Effector memory CD8-positive, alpha-beta T cell (primary cell): Measurements from ENCODE around the gene NOTCH1.

Experiments
- ATAC-seq: fragments of 150-1000 bp; cut with Tn5 transposase; replicated peaks from 2 replicates; pipeline ENCODE4 v1.10.0; 2021; ENCODE audit warnings: mild to moderate bottlenecking, moderate library complexity
- DNase-seq, 3 experiments: peaks; one replicate each; pipeline ENCODE4 v3.0.0; 2021
- H3K27ac Mint-ChIP-seq, 2 donors: one replicate each; pipeline ENCODE4 v1.8.0; 2022; ENCODE audit warnings: mild to moderate bottlenecking in 2 of 2, mixed read lengths in 2 of 2, moderate library complexity in 2 of 2
- H3K27me3 Mint-ChIP-seq, 2 donors: one replicate each; pipeline ENCODE4 v1.8.0; 2022; ENCODE audit warnings: mixed read lengths in 2 of 2
- H3K36me3 Mint-ChIP-seq: one replicate; pipeline ENCODE4 v1.8.0; 2022; ENCODE audit warnings: mild to moderate bottlenecking, moderate library complexity, mixed read lengths; ENCODE audit not compliant: insufficient read depth
- H3K4me1 Mint-ChIP-seq, 2 donors: one replicate each; pipeline ENCODE4 v1.8.0; 2022; ENCODE audit warnings: low read depth in 2 of 2, mixed read lengths in 2 of 2
- H3K4me3 Mint-ChIP-seq, 2 donors: one replicate each; pipeline ENCODE4 v1.8.0; 2022; ENCODE audit warnings: mild to moderate bottlenecking in 2 of 2, mixed read lengths in 2 of 2, moderate library complexity in 2 of 2
- H3K9me3 Mint-ChIP-seq, 2 donors: one replicate each; pipeline ENCODE4 v1.8.0; 2022; ENCODE audit warnings: mixed read lengths in 2 of 2

Gene NOTCH1

DNA sequence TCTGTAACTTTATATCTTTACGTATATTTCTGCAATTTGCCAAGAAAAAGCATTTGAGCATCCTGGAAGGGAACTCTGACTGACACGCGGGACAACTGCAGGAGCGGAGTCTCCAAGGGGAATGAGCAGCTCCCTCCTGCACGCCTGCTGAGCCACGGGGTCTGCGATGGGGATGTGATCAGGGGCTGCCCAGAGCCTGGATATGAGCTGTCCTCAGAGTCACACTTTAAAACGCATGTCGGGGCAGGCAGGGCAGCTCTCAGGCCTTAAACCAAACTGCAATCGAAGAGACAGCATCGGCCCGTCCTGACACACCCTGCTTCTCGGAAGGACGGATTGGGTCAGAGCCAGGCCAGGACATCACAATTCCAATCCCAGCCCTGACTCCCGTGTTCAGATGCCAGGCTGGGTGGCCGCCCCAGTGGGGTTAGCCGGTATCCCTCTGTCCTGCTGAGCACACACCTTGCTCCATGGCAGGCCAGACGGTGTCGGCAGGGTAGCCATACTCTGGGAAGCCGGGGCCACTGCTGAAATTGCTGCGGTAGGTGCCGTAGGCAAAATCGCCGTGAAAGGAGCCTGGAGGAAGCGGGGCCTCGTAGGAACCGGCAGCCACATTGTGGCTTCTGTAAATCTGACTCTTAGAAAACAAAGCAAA, 80.2 kb downstream of the NOTCH1 start:
- DNase-seq (no peak), ATAC-seq (no peak)
- Mint-ChIP-seq H3K9me3 (no peaks in the 10 kb centered on the region), H3K27ac (no peak overlapping the region), H3K4me3 (no peak overlapping the region), H3K36me3 (peaks cover 83% of the 10 kb centered on the region), H3K4me1 (peaks cover 2 to 4% of the 10 kb centered on the region in 2 donors), H3K27me3 (no peaks in the 10 kb centered on the region)

- Mint-ChIP-seq H3K36me3 (peaks cover 87% of the 10 kb centered on the region), H3K4me1 (peaks cover 1 to 4% of the 10 kb centered on the region in 2 donors), H3K9me3 (no peaks in the 10 kb centered on the region), H3K4me3 (no peak overlapping the region), H3K27me3 (no peaks in the 10 kb centered on the region), H3K27ac (no peak overlapping the region)
- no peak for DNase-seq
- ATAC-seq, result no peak
These were observed 81.6 kb downstream of the NOTCH1 start for GRCh38 chr9:136464241-136464640.

DNA sequence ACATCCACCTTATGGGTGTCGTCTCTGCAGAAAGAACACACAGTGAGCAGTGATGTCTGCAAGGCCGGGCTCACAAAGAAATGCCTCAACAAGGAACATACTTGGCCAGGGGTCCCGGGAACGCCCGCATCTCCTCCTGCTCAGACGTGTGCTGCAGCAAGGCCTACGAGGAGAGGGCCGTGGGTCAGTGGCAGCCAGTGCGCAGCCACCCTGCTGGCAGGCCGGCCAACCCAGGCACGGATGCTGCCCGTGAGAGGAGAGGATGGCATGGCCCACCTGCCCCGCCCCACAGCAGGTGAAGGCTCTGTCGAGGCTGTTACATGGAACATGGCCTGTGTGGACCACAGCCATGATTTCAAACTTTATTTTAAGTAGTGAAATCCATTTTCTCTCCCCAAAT, 82.3 kb downstream of the NOTCH1 start:
- Mint-ChIP-seq H3K4me3 (no peak overlapping the region), H3K4me1 (peaks cover 1 to 4% of the 10 kb centered on the region in 2 donors), H3K36me3 (peaks cover 90% of the 10 kb centered on the region), H3K27ac (no peak overlapping the region), H3K9me3 (no peaks in the 10 kb centered on the region), H3K27me3 (no peaks in the 10 kb centered on the region)
- no peak for DNase-seq
- no peak for ATAC-seq

GRCh38 chr9:136462664-136463063, 83.2 kb downstream of the NOTCH1 start:
- H3K27me3 Mint-ChIP-seq, result no peaks in the 10 kb centered on the region
- peaks cover 95% of the 10 kb centered on the region for H3K36me3 Mint-ChIP-seq

GRCh38 chr9:136460772-136461325, 85.0 kb downstream of the NOTCH1 start:
- H3K9me3 Mint-ChIP-seq, result no peaks in the 10 kb centered on the region
- H3K27ac Mint-ChIP-seq, result no peak overlapping the region
- no peaks in the 10 kb centered on the region for H3K27me3 Mint-ChIP-seq
- ATAC-seq, result no peak
- H3K36me3 Mint-ChIP-seq, result peaks cover 95% of the 10 kb centered on the region
- no peak for DNase-seq
- no peak overlapping the region for H3K4me3 Mint-ChIP-seq
- peaks cover 1 to 4% of the 10 kb centered on the region in 2 donors for H3K4me1 Mint-ChIP-seq

More at GRCh38 chr9:136462664-136463063, 83.2 kb downstream of the NOTCH1 start:
- DNase-seq (no peak), ATAC-seq (no peak)
- H3K9me3 Mint-ChIP-seq, result no peaks in the 10 kb centered on the region
- no peak overlapping the region for H3K4me3 Mint-ChIP-seq
- H3K4me1 Mint-ChIP-seq, result peaks cover 1 to 4% of the 10 kb centered on the region in 2 donors
- no peak overlapping the region for H3K27ac Mint-ChIP-seq

DNA sequence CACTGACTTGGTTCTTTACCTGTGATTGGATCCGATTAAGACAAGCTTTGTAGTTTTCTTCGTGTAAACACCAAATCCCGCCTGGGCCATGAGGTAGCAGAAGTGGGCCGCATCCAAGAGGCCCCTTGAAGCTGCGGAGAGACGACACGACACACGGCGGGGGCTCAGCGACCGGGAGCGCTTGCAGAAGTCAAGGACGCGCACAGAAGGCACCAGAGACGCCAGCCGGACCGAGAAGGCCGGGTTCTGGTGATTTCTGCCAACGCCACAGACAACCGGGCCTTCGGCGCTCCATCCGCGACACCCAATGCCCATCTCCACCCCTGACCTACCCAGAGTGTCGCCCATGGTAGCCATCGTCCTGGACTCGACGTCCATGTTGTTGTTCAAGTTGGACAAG, 86.4 kb downstream of the NOTCH1 start:
- peaks cover 94% of the 10 kb centered on the region for H3K36me3 Mint-ChIP-seq
- no peaks in the 10 kb centered on the region for H3K27me3 Mint-ChIP-seq
- no peak overlapping the region for H3K27ac Mint-ChIP-seq

DNA sequence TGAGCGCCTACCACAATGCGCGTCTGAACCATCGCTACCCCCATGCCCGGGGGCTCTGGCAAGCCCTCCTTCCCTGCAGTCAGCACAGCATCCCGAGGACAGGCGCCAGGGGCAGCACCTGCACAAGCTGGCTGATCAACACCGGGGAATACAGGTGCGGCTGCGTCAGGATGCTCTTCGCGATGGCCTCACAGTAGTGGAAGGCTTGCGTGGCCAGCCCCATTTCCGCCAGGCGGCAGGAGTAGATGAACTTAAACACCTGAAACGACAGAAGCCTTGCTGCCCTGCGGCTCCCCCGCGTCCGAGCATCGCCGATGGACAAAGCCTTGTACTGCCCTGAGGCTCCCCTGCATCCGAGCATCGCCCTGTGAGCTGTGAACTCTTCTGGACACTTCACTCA, 88.5 kb downstream of the NOTCH1 start:
- no peak overlapping the region for H3K4me3 Mint-ChIP-seq
- H3K36me3 Mint-ChIP-seq, result peaks cover 95% of the 10 kb centered on the region
- no peaks in the 10 kb centered on the region for H3K9me3 Mint-ChIP-seq
- DNase-seq (no peak), ATAC-seq (no peak)
- no peak overlapping the region for H3K27ac Mint-ChIP-seq
- H3K4me1 Mint-ChIP-seq, result no peaks in the 10 kb centered on the region
- H3K27me3 Mint-ChIP-seq, result no peaks in the 10 kb centered on the region

More for the DNA sequence above, 86.4 kb downstream of the NOTCH1 start:
- ATAC-seq (no peak), DNase-seq (no peak)
- Mint-ChIP-seq H3K4me1 (no peaks in the 10 kb centered on the region), H3K9me3 (no peaks in the 10 kb centered on the region), H3K4me3 (no peak overlapping the region)

DNA sequence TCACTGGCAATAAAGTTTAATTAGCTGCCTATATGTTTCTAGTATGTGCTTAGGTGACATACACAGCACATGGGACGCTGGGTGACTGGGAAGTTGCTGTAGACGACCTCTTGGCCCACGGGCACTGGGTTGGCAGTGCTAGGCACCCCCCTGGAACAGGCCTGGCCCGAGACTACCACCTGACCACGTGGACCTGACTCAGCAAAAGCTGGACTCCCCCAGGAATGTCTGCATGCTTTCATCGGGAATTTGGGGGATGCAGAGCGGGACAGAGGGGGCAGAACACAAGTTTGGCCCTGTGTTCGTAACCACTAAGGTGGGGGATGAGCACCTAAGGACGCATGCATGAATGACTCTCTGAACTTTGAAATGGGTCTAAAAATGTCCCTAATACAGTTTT, 89.6 kb downstream of the NOTCH1 start:
- H3K27ac Mint-ChIP-seq, result no peak overlapping the region
- no peaks in the 10 kb centered on the region for H3K9me3 Mint-ChIP-seq
- H3K4me1 Mint-ChIP-seq, result no peaks in the 10 kb centered on the region

DNA sequence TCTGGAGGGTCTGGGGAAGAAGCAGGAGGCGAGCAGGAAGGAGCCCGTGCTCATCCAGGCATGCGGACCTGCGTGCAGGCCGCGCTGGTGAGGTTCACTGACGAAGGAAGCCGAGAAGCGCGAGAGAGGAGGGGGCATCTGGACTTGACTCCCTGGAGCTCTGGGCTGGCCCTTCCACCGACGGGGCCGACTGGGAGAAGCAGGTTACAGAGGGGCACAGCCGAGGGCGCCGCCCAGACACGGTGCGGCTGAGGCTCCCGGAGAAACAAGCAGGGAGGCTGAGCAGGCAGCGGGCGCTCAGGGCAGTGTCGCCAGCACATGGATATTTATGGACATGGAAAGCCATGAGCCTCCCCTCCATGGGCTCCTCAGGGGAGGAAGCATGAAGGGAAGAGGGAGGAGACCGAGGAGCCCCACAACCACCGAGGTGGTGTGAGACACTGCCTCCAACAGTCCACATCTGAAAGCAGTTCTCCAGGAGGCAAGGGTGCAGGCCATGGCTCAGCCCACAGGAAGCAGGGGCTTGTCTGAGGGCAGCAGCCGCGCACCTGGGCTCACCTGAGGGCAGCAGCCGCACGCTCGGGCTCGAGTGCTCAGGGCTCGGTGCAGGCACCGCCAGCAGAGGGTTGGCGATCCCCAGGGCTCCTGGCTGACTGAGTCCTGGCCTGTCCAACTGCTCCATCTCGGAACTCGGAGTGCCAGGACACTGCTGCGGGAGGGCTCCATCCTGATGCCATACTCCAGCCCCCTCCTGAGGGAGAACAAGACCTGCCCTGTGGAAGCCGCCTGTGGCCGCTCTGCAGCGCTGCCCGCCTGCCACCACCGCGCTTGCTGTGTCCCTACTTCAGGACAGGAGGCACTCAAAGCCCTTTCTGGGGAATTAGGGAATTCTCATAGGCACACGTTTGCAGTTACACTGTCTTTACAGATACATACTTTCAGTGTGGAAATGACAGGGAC, 90.5 kb downstream of the NOTCH1 start:
- DNase-seq (no peak), ATAC-seq (no peak)
- Mint-ChIP-seq H3K9me3 (no peaks in the 10 kb centered on the region), H3K27me3 (no peaks in the 10 kb centered on the region), H3K36me3 (peaks cover 95% of the 10 kb centered on the region), H3K4me3 (peak overlapping the region in 1 of 2 donors; percentile 3), H3K27ac (peak overlapping the region; percentile 10 to 78), H3K4me1 (no peaks in the 10 kb centered on the region)

More for the DNA sequence above, 89.6 kb downstream of the NOTCH1 start:
- DNase-seq (no peak), ATAC-seq (no peak)
- Mint-ChIP-seq H3K27me3 (no peaks in the 10 kb centered on the region), H3K36me3 (peaks cover 97% of the 10 kb centered on the region), H3K4me3 (no peak overlapping the region)

GRCh38 chr9:136454026-136454796, 91.6 kb downstream of the NOTCH1 start:
- H3K27me3 Mint-ChIP-seq, result no peaks in the 10 kb centered on the region
- H3K4me1 Mint-ChIP-seq, result no peaks in the 10 kb centered on the region
- peak overlapping the region in 1 of 2 donors; percentile 78 for H3K27ac Mint-ChIP-seq
- H3K4me3 Mint-ChIP-seq, result no peak overlapping the region
- ATAC-seq (no peak), DNase-seq (no peak)
- H3K36me3 Mint-ChIP-seq, result peaks cover 92% of the 10 kb centered on the region
- H3K9me3 Mint-ChIP-seq, result no peaks in the 10 kb centered on the region

- DNase-seq (no peak), ATAC-seq (no peak)
- Mint-ChIP-seq H3K9me3 (no peaks in the 10 kb centered on the region), H3K36me3 (peaks cover 86% of the 10 kb centered on the region), H3K27me3 (no peaks in the 10 kb centered on the region), H3K27ac (no peak overlapping the region), H3K4me1 (no peaks in the 10 kb centered on the region), H3K4me3 (no peak overlapping the region)
These were observed 92.5 kb downstream of the NOTCH1 start for GRCh38 chr9:136453326-136453725.

- no peaks in the 10 kb centered on the region for H3K9me3 Mint-ChIP-seq
- peaks cover 86% of the 10 kb centered on the region for H3K36me3 Mint-ChIP-seq
- H3K4me1 Mint-ChIP-seq, result no peaks in the 10 kb centered on the region
- ATAC-seq (no peak), DNase-seq (no peak)
- H3K4me3 Mint-ChIP-seq, result no peak overlapping the region
- peak overlapping the region in 1 of 2 donors; percentile 60 for H3K27ac Mint-ChIP-seq
- H3K27me3 Mint-ChIP-seq, result no peaks in the 10 kb centered on the region
These were observed 94.5 kb downstream of the NOTCH1 start for GRCh38 chr9:136451221-136451877.

DNA sequence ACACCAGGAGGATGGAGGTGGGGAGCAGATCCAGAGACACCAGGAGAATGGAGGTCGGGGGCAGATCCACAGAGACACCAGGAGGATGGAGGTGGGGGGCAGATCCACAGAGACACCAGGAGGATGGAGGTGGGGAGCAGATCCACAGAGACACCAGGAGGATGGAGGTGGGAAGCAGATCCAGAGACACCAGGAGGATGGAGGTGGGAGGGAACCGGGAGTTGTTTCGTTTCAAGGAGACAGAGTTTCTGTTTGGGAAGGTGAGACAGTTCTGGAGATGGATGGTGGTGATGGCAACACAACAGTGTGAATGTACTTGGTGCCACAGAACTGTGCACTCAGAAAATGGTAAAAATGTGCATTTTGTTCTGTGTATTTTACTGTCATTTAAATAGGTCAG, 97.2 kb downstream of the NOTCH1 start:
- no peaks in the 10 kb centered on the region for H3K4me1 Mint-ChIP-seq
- no peak for ATAC-seq
- DNase-seq, result no peak
- no peaks in the 10 kb centered on the region for H3K9me3 Mint-ChIP-seq
- H3K27ac Mint-ChIP-seq, result no peak overlapping the region
- H3K36me3 Mint-ChIP-seq, result peaks cover 88% of the 10 kb centered on the region
- H3K4me3 Mint-ChIP-seq, result no peak overlapping the region
- no peaks in the 10 kb centered on the region for H3K27me3 Mint-ChIP-seq
